ENCODE results near the gene SUDS3. TPM values are rescaled to one million over a fixed set of nuclear protein-coding genes. Genes with fewer than 3 reads are reported as not detected.

The SUDS3 gene
- total RNA-seq, 1 experiment from 2014 or later = 50.7 TPM

DNA sequence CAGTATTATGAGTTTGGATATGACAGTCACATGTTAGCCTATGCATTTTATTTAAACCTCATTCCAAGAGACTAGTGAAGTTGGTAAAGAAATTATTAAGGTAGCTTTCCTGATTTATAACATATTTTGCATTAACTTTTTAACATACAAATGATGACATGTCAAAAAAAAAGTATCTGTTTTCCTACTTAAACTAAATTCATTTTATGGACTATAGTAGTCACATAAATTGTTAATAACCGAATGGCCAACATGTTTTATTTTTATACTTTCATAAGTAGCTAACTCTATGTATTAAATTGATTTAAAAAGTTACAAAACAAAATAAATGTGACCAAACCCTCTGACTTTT lies 18.4 kb upstream of the SUDS3 start:
- Histone ChIP-seq H3K79me2 (ENCODE audit: low read depth) (peaks cover 73% of the 10 kb centered on the region), H3K4me1 (replicated peaks; ENCODE audit: insufficient read depth) (peaks cover 51% of the 10 kb centered on the region), H3K27ac (peak overlapping the region; percentile 81), H3K4me2 (no peak overlapping the region), H4K20me1 (ENCODE audit: insufficient read depth) (no peaks in the 10 kb centered on the region), H3K4me3 (no peak overlapping the region), H3K9me3 (ENCODE audit: insufficient read depth, low read depth) (no peaks in the 10 kb centered on the region), H3K27me3 (ENCODE audit: insufficient read depth, low read depth) (no peaks in the 10 kb centered on the region), H3K36me3 (ENCODE audit: low read depth) (no peaks in the 10 kb centered on the region), H3K9me2 (ENCODE audit: insufficient read depth) (no peaks in the 10 kb centered on the region), H3F3A (ENCODE audit: insufficient read depth, low read depth) (peaks cover 32% of the 10 kb centered on the region), H2AFZ (no peak overlapping the region)
- ChIA-PET POLR2A (ENCODE audit: unreplicated experiment) (interaction anchor here (0.8 kb wide), 1 partner anchor 51 kb away, joined by 5 read pairs; no protein-coding TSS in a partner anchor), CTCF (no interaction called here)
- DNase-seq = no peak
- intact Hi-C loops (cut with micrococcal nuclease; ENCODE audit: unreplicated experiment) = loop anchor here (5.0 kb wide), 1 partner anchor 56 kb away; no protein-coding TSS in a partner anchor
- TF ChIP-seq, protein P1, sequence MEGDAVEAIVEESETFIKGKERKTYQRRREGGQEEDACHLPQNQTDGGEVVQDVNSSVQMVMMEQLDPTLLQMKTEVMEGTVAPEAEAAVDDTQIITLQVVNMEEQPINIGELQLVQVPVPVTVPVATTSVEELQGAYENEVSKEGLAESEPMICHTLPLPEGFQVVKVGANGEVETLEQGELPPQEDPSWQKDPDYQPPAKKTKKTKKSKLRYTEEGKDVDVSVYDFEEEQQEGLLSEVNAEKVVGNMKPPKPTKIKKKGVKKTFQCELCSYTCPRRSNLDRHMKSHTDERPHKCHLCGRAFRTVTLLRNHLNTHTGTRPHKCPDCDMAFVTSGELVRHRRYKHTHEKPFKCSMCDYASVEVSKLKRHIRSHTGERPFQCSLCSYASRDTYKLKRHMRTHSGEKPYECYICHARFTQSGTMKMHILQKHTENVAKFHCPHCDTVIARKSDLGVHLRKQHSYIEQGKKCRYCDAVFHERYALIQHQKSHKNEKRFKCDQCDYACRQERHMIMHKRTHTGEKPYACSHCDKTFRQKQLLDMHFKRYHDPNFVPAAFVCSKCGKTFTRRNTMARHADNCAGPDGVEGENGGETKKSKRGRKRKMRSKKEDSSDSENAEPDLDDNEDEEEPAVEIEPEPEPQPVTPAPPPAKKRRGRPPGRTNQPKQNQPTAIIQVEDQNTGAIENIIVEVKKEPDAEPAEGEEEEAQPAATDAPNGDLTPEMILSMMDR (conservative IDR thresholded peaks at IDR 0.05) = no peak
- TF ChIP-seq EZH2 (IDR thresholded peaks at IDR 0.05; ENCODE audit: low read depth) = no peak
- no TSS peak for BruUV-seq (replicated peaks)

DNA sequence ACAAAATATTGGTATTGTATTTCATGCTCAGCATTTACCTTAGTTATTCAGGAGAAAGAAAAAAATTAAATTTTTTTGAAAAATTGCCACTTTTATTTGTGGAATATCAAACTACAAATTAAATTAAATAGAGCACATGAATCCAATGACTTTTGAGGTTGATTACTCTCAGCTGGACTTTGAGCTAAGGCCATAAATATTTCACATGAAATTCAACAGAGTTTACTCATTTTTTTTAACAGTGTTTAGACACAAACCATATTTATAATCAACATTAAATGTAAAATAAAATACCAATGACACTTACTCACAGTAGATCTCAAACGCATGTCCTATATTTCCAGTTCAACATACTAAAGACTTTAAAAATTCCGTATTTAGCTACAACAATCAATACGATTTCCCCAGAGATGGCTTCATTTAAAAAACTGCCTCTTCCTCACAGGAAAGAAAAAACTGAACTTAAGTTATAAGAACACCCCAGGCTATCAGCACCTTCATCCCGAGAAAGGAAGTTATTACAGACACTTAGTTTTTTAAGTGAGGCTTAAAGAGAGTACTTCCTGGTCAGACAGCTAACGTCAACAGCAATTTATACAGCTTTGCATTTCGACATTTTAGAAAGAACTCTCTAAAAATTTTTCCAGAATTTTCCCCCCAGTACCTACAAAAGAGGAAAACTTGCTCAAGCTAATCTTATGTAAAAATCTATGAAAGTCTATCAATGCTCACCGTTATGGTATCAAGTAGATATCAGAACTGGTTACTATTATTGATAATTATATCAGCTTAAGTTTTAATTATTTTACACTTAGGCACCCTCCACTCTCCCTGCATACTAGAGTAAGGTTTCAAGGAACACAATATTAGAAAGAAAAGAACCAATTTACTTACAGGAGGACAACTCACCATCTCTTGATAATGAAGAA lies 17.5 kb upstream of the SUDS3 start:
- H2AFZ ChIP-seq = no peak overlapping the region

DNA sequence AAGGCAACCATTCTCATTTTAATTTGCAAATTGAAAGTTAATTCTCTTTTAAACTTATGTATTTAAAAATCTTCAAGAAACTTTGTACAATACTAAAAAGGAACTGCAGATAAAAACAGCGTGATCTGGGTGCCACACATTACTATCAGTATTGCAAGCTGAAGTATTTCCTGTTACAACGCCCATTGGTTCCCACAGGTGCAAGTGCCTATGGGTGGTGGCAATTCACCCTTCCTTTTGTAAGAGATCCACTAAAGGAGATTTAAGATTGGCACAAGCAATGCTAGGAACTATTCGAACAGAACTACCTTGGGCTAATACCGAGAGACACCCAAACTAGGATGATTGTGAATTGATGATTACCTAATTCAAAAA lies 16.8 kb upstream of the SUDS3 start:
- Histone ChIP-seq H2AFZ (no peak overlapping the region), H4K20me1 (ENCODE audit: insufficient read depth) (no peaks in the 10 kb centered on the region), H3K4me1 (replicated peaks; ENCODE audit: insufficient read depth) (peaks cover 51% of the 10 kb centered on the region), H3K9me3 (ENCODE audit: insufficient read depth, low read depth) (no peaks in the 10 kb centered on the region), H3K79me2 (ENCODE audit: low read depth) (peaks cover 63% of the 10 kb centered on the region), H3K9me2 (ENCODE audit: insufficient read depth) (no peaks in the 10 kb centered on the region), H3K4me2 (no peak overlapping the region), H3F3A (ENCODE audit: insufficient read depth, low read depth) (peaks cover 32% of the 10 kb centered on the region), H3K4me3 (no peak overlapping the region), H3K27ac (peak overlapping the region; percentile 42; the same call in 1 of the 2 replicates), H3K27me3 (ENCODE audit: insufficient read depth, low read depth) (no peaks in the 10 kb centered on the region), H3K36me3 (ENCODE audit: low read depth) (no peaks in the 10 kb centered on the region)
- ChIA-PET CTCF (no interaction called here), POLR2A (ENCODE audit: unreplicated experiment) (no interaction called here)
- DNase-seq = peak in 1 of 2 experiments; percentile 7
- TF ChIP-seq, protein P1 (conservative IDR thresholded peaks at IDR 0.05) = no peak
- TF ChIP-seq EZH2 (IDR thresholded peaks at IDR 0.05; ENCODE audit: low read depth) = no peak
- BruUV-seq (replicated peaks) = no TSS peak
- intact Hi-C loops (cut with micrococcal nuclease; ENCODE audit: unreplicated experiment) = loop anchor here (5.0 kb wide), 1 partner anchor 57 kb away; no protein-coding TSS in a partner anchor

More for the DNA sequence above, 17.5 kb upstream of the SUDS3 start:
- H3K79me2 ChIP-seq (ENCODE audit: low read depth) = peaks cover 65% of the 10 kb centered on the region
- peaks cover 32% of the 10 kb centered on the region for H3F3A ChIP-seq (ENCODE audit: insufficient read depth, low read depth)
- H4K20me1 ChIP-seq (ENCODE audit: insufficient read depth) = no peaks in the 10 kb centered on the region
- H3K4me3 ChIP-seq = no peak overlapping the region
- TF ChIP-seq, protein P1 (conservative IDR thresholded peaks at IDR 0.05) = no peak
- no peak for TF ChIP-seq EZH2 (IDR thresholded peaks at IDR 0.05; ENCODE audit: low read depth)
- intact Hi-C loops (cut with micrococcal nuclease; ENCODE audit: unreplicated experiment) = loop anchor here (5.0 kb wide), 1 partner anchor 57 kb away; no protein-coding TSS in a partner anchor
- ChIA-PET CTCF (no interaction called here), POLR2A (ENCODE audit: unreplicated experiment) (no interaction called here)
- H3K4me1 ChIP-seq (replicated peaks; ENCODE audit: insufficient read depth) = peaks cover 51% of the 10 kb centered on the region
- peak overlapping the region; percentile 42 for H3K27ac ChIP-seq
- BruUV-seq (replicated peaks) = TSS peak; percentile 18
- no peaks in the 10 kb centered on the region for H3K36me3 ChIP-seq (ENCODE audit: low read depth)
- H3K4me2 ChIP-seq = no peak overlapping the region
- H3K9me3 ChIP-seq (ENCODE audit: insufficient read depth, low read depth) = no peaks in the 10 kb centered on the region
- no peaks in the 10 kb centered on the region for H3K9me2 ChIP-seq (ENCODE audit: insufficient read depth)
- H3K27me3 ChIP-seq (ENCODE audit: insufficient read depth, low read depth) = no peaks in the 10 kb centered on the region
- DNase-seq = no peak

Measured in PC-9 (cell line).